B cell (primary cell): Measurements from ENCODE around the gene MRTFA. TPM values are rescaled to one million over a fixed set of nuclear protein-coding genes. Genes with fewer than 3 reads are reported as not detected.

Experiments used
- ATAC-seq: fragments of 200-7000 bp; cut with Tn5 transposase; one replicate; pipeline ENCODE4 v1.10.0; 2021; ENCODE audit warnings: low read depth, mild to moderate bottlenecking, moderate number of reproducible peaks, moderate library complexity
- CTCF ChIA-PET: fragments of 350-600 bp; sonication (Branson Sonifier 250); formaldehyde crosslinking; loops from one replicate; lab custom pipeline; 2021; ENCODE audit warnings: antibody characterized with exemption, inconsistent platforms; lab: Charles Lee
- POLR2A ChIA-PET: fragments of 350-600 bp; sonication (Branson Sonifier 250); formaldehyde crosslinking; loops from one replicate; lab custom pipeline; 2021; ENCODE audit warnings: antibody characterized with exemption; lab: Charles Lee
- DNase-seq: peaks from one replicate; pipeline ENCODE4 v3.0.0; 2013
- H2AFZ ChIP-seq: 2 replicates; pipeline ENCODE4 v1.6.1; 2012; ENCODE audit warnings: mild to moderate bottlenecking, low read depth, low read length; ENCODE audit not compliant: insufficient read depth, poor library complexity, severe bottlenecking
- H3K27ac ChIP-seq, 2 donors: 1 replicate in 1 of 2; 2 replicates in 1 of 2; pipeline ENCODE4 v1.5.1; 2012 to 2013; ENCODE audit warnings: low read length in 2 of 2, mild to moderate bottlenecking in 2 of 2, moderate library complexity in 1 of 2
- H3K27me3 ChIP-seq, 4 experiments: fragments of 200-600 bp in 1 of 4; sonication (generic) in 1 of 4; replicated peaks in 1 of 4; 1 replicate in 2 of 4; 2 replicates in 2 of 4; pipeline versions ENCODE4 v1.6.1 to v1.7.0; 2013 to 2016; ENCODE audit warnings: low read length in 3 of 4, mild to moderate bottlenecking in 2 of 4, mixed read lengths in 1 of 4, moderate library complexity in 1 of 4; ENCODE audit not compliant: insufficient read depth in 4 of 4, control insufficient read depth in 3 of 4; ENCODE audit errors: control extremely low read depth in 1 of 4
- H3K36me3 ChIP-seq, 2 experiments: replicated peaks in 1 of 2; 1 replicate in 1 of 2; 2 replicates in 1 of 2; pipeline versions ENCODE4 v1.6.1 to v1.7.1; 2013; ENCODE audit warnings: low read length in 1 of 2; ENCODE audit not compliant: insufficient read depth in 2 of 2, control insufficient read depth in 1 of 2; ENCODE audit errors: control extremely low read depth in 1 of 2, extremely low read depth in 1 of 2
- H3K4me1 ChIP-seq, 2 donors: fragments of 200-600 bp in 1 of 2; sonication (generic) in 1 of 2; 1 replicate in 1 of 2; 2 replicates in 1 of 2; pipeline versions ENCODE4 v1.5.1 to v1.6.1; 2013 to 2017; ENCODE audit warnings: low read length in 2 of 2; ENCODE audit not compliant: control insufficient read depth in 2 of 2, insufficient read depth in 2 of 2
- H3K4me2 ChIP-seq: replicated peaks from 2 replicates; pipeline ENCODE3; 2012; ENCODE audit warnings: mild to moderate bottlenecking, low read depth, low read length; ENCODE audit not compliant: poor library complexity, severe bottlenecking
- H3K4me3 ChIP-seq, 5 experiments: fragments of 200-600 bp in 1 of 5; sonication (generic) in 1 of 5; 1 replicate in 3 of 5; 2 replicates in 2 of 5; pipeline versions ENCODE4 v1.5.1 to v1.7.0; 2011 to 2016; ENCODE audit warnings: low read length in 4 of 5, mild to moderate bottlenecking in 4 of 5, low read depth in 2 of 5, control low read depth in 1 of 5, moderate library complexity in 1 of 5; ENCODE audit not compliant: insufficient read depth in 1 of 5; ENCODE audit errors: control extremely low read depth in 1 of 5, extremely low read depth in 1 of 5
- H3K79me2 ChIP-seq: fragments of 200-600 bp; sonication (generic); one replicate; pipeline ENCODE4 v1.6.0; 2016; ENCODE audit warnings: low read length; ENCODE audit not compliant: control insufficient read depth, insufficient read depth
- H3K9ac ChIP-seq: fragments of 200-600 bp; sonication (generic); 2 replicates; pipeline ENCODE4 v1.6.1; 2017; ENCODE audit warnings: mild to moderate bottlenecking, low read length, moderate library complexity
- H3K9me3 ChIP-seq, 3 donors: one replicate each; pipeline versions ENCODE4 v1.6.1 to v1.7.1; 2013; ENCODE audit warnings: low read length in 2 of 3; ENCODE audit not compliant: control insufficient read depth in 2 of 3, insufficient read depth in 1 of 3; ENCODE audit errors: control extremely low read depth in 1 of 3
- H4K20me1 ChIP-seq: 2 replicates; pipeline ENCODE4 v1.6.0; 2012; ENCODE audit warnings: mild to moderate bottlenecking, low read length; ENCODE audit not compliant: insufficient read depth, control insufficient read depth, poor library complexity, severe bottlenecking
- H3K27ac Mint-ChIP-seq: one replicate; pipeline ENCODE4 v1.8.0; 2021; ENCODE audit warnings: mixed read lengths
- H3K27me3 Mint-ChIP-seq: one replicate; pipeline ENCODE4 v1.8.0; 2021; ENCODE audit warnings: mixed read lengths
- H3K4me1 Mint-ChIP-seq: one replicate; pipeline ENCODE4 v1.8.0; 2021; ENCODE audit warnings: mixed read lengths
- H3K4me3 Mint-ChIP-seq: one replicate; pipeline ENCODE4 v1.8.0; 2021; ENCODE audit warnings: mixed read lengths
- H3K9me3 Mint-ChIP-seq: one replicate; pipeline ENCODE4 v1.8.0; 2022; ENCODE audit warnings: mixed read lengths; ENCODE audit not compliant: insufficient read depth
- CTCF ChIP-seq: fragments of 200-600 bp; IDR thresholded peaks from one replicate; pipeline ENCODE4 v1.8.0; 2022; ENCODE audit warnings: antibody characterized with exemption, mild to moderate bottlenecking
- EZH2 ChIP-seq: IDR thresholded peaks from 2 replicates; pipeline ENCODE4 v1.6.1; 2012; ENCODE audit warnings: borderline replicate concordance, low read depth, mild to moderate bottlenecking, moderate library complexity, low read length; ENCODE audit not compliant: insufficient read depth, poor library complexity, severe bottlenecking
- WGBS: methylation state at CpG from one replicate; pipeline ENCODE4 v1.1.5; 2013; ENCODE audit warnings: missing lambda C conversion rate; ENCODE audit not compliant: insufficient coverage; 5-methylcytosine and 5-hydroxymethylcytosine counted together
- intact Hi-C: fragments of 100-400 bp; cut with micrococcal nuclease; formaldehyde crosslinking; loops from one replicate; pipeline ENCODE4 v1.10.0; 2022
- polyA plus RNA-seq: library from polyadenylated mRNA; depleted of rRNA; stranded (reverse); fragments of >200 nt; gene quantifications from 2 replicates; pipeline ENCODE4 v1.2.3, GENCODE V29; 2012
- total RNA-seq, 2 donors: library from RNA; stranded (reverse); fragments of 120-200 nt in 1 of 2; gene quantifications; 1 replicate in 1 of 2; 2 replicates in 1 of 2; pipeline versions ENCODE4 v1.2.3 to v1.2.4, GENCODE V29; 2013 to 2022

The MRTFA gene
- total and polyA plus RNA-seq, 2 donors (not counting 1 experiment from before 2014, with no cell fraction given): 28.9 to 82.6 TPM

DNA sequence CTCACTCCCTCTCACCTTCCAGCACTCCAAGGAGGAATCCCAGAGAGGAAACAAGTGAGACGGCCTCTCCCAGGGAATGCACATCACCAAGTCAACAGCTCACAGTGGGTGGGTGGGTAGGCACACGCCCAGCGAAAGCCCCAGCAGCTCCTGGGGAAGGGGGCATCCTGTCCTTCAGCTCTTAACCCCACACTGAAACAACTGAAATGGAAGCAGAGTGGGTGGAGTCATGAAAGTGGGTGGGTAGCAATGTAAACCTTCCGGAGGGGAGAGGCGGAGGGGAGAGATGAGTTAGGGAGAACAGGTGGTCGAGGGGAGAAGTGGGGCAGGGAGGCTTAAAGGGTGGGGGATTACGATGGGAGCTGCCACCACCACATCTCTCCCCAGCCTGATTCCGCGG lies 48.2 kb upstream of the MRTFA start:
- intact Hi-C loops: no loop called here
- Histone ChIP-seq H3K9ac (no peak overlapping the region), H3K27ac (no peak overlapping the region), H3K79me2 (no peaks in the 10 kb centered on the region), H3K27me3 (peaks cover 0 to 9% (median 3%) of the 10 kb centered on the region in 4 experiments), H3K36me3 (no peaks in the 10 kb centered on the region), H2AFZ (no peak overlapping the region), H3K4me1 (peaks cover 0 to 7% of the 10 kb centered on the region in 2 donors), H3K4me2 (no peak overlapping the region), H3K4me3 (no peak overlapping the region), H3K9me3 (no peaks in the 10 kb centered on the region), H4K20me1 (no peaks in the 10 kb centered on the region)
- no peak overlapping the region for H3K27ac Mint-ChIP-seq
- ChIA-PET CTCF (interaction anchor here (1.6 to 5.0 kb wide), 3 partner anchors 75 to 214 kb away, joined by 4 to 44 read pairs (median 33); no protein-coding TSS in a partner anchor), POLR2A (no interaction called here)
- TF ChIP-seq EZH2 (no peak), CTCF (no peak)
- H3K9me3 Mint-ChIP-seq: no peaks in the 10 kb centered on the region
- no CpG with 5 or more reads among the region's 9 CpGs for WGBS
- peaks cover 8% of the 10 kb centered on the region for H3K4me1 Mint-ChIP-seq
- no peak overlapping the region for H3K4me3 Mint-ChIP-seq
- H3K27me3 Mint-ChIP-seq: peaks cover 26% of the 10 kb centered on the region
- DNase-seq: no peak
- no peak for ATAC-seq

DNA sequence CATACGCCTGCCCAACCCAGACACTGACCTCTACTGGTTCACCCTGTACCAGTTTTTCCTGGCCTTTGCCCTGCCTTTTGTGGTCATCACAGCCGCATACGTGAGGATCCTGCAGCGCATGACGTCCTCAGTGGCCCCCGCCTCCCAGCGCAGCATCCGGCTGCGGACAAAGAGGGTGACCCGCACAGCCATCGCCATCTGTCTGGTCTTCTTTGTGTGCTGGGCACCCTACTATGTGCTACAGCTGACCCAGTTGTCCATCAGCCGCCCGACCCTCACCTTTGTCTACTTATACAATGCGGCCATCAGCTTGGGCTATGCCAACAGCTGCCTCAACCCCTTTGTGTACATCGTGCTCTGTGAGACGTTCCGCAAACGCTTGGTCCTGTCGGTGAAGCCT lies 44.9 kb upstream of the MRTFA start:
- Histone ChIP-seq H3K9me3 (no peaks in the 10 kb centered on the region), H3K79me2 (no peaks in the 10 kb centered on the region), H3K27ac (no peak overlapping the region), H3K9ac (no peak overlapping the region), H3K4me3 (no peak overlapping the region), H3K27me3 (peaks cover 0 to 22% (median 10%) of the 10 kb centered on the region in 4 experiments), H4K20me1 (no peaks in the 10 kb centered on the region), H2AFZ (no peak overlapping the region), H3K4me2 (no peak overlapping the region), H3K4me1 (peaks cover 4 to 7% of the 10 kb centered on the region in 2 donors), H3K36me3 (no peaks in the 10 kb centered on the region)
- TF ChIP-seq EZH2: no peak
- no peak for TF ChIP-seq CTCF
- WGBS: 95% methylated on average over 19 of the region's 19 CpGs
- Mint-ChIP-seq H3K27me3 (peaks cover 32% of the 10 kb centered on the region), H3K9me3 (no peaks in the 10 kb centered on the region), H3K4me1 (peaks cover 10% of the 10 kb centered on the region), H3K27ac (no peak overlapping the region), H3K4me3 (no peak overlapping the region)
- no peak for ATAC-seq
- DNase-seq: no peak
- ChIA-PET POLR2A (no interaction called here), CTCF (interaction anchor here (0.8 to 5.0 kb wide), 2 partner anchors 217 to 241 kb away, joined by 3 to 44 read pairs; no protein-coding TSS in a partner anchor)
- intact Hi-C loops: no loop called here
